GM18868 (cell line): ENCODE measurements around the gene CAPS.

ENCODE experiments used
- ATAC-seq: cut with Tn5 transposase; IDR thresholded peaks from one replicate; pipeline ENCODE4 v1.9.1; 2021; ENCODE audit warnings: mild to moderate bottlenecking, moderate library complexity; ENCODE audit not compliant: unreplicated experiment

Gene CAPS

DNA sequence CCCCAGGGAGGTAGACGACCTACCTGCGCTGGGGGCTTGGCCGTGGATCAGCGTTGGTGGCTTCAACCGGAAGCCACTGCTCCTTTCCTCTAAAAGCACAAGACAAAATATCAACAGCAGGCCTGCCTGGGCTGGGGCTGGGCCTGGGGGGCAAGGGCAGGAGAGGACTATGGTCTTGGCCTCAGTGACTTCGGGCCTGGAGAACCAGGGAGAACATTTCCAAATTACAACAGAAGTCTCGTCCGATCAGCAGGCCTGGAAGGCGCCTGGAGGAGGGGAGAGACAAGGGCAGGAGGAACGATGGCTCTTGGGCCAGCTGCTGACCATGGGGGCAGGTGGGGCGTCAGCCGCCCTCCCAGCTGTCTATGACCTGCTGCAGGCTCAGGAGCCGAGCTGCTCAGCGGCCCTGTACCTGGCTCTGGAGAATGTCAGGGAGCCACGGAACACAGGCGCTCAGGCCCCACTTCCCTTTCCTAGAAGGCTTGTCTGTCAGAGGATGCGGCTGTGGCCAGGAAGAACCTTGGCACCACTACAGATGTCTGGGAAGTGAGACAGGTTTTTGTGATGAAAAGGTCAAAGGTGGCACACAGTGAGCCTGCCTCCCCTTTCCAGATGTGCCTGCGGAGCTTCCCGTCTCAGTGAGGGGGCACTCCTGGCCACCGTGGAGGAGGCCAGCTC, 19.5 kb downstream of the CAPS start:
- ATAC-seq = no peak

DNA sequence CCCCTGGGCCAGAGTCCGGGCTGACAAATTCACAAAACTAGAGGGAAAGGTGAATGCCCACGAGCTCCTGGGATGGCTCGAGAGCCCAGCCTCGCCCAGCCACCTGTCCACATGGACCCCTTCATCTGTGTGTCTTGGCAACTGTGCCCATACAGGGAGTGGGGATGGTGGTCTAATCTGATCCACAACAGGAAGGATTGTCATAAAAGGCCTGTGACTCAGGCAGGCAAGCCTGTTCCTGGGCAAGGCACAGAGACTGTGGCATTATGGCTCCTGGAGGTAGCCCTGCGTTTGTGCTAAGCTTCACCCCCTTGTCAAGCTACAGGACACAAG, 20.0 kb downstream of the CAPS start:
- ATAC-seq = no peak

DNA sequence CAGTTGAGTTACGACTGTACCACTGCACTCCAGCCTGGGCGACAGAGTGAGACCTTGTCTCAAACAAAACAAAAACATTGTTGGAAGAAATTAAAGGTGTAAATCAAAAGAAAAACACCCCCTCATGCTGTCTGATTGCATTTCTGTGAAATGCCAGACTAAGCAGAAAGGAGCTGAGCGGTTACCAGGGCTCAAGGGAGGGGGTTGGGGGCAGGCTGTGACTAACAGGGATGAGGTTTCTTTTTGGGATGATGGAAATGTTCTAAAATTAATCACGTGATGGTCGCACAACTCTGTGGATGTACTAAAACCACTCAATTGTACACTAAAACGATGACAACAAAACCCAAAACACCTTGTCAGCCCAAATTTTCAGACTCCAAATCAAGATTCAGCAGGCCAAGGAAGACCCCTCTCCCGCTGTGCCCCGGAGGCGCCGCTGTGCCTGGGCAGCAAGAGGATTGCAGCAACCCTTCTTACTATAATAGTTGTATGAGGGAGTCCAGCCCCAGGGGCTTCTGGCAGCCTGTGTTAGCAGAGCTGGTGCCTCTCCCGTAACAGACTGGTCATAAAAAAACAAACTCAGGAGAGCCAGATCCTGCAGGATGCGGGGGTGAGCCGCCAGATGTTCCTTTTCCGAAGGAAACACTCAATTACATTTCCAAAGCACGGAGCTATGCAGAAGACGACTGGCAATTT, 20.9 kb downstream of the CAPS start:
- no peak for ATAC-seq

DNA sequence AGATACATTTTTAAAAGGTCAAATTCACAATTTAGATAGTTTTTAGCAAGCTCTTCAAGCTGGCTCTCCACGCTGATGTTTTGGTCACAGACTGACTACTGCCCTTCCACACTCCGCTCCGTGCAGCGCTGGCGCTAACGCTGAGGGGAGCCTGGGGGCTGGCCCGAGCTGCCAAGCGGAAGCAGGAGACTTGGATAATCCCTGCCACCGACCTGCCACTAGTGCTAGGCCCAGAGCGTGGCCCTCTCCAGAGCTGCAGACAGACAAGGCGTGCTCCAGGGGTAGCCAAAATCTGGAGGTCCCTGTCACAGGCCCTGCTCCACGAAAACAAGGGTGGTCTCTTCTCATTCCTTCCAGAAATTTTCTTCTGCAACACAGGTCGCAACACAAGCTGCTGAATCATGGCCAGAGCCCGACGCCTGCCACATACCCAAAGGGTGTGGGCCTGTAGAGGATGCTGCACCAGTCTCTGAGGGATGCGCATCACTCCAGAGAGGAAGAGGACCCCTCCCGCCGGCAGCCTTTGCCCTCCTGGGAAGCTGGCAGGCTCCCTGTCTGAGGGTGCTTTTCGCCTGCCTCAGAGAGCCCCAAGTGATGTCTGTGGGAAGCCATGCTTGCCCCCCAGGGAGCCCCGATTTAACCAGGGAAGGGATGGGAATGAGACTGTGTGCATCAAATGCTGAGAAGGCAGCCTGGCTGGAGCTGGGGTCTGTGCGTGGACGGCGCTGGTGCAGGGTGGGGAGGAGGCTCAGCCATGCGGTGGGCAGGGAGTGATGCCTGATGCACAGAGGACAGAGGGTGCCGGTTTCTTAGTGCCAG, 21.6 kb downstream of the CAPS start:
- no peak for ATAC-seq

DNA sequence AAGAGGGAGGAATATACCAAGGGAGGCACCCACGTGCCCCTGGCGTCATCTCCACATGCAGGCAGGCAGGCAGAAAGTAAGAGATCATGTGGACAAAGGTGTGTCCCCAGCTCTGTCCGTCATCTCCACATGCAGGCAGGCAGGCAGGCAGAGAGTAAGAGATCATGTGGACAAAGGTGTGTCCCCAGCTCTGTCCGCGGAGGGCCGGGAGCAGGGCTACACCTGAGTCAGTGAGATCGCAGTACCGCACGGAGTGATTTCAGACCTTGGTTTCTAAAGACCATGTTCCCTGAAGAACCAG, 22.2 kb downstream of the CAPS start:
- ATAC-seq = no peak

DNA sequence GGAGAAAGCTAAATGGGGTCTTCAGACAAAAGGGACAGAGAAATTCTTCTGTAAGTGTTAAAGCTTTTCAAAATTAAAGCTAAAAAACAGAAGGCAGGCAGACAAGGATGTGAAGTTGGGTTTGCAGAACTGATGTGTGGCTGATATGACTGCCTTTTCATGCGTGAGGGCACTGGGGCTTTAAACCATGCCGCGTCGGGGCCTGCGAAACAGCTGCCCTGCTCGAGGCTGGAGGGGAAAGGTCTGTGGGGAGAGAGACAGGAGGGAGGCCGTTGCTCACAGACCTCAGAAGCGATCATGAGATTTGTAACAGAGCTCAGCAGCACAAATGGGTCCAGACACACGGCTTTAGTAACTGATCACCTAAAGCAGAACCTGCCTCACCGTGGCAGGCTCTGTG, 23.5 kb downstream of the CAPS start:
- ATAC-seq = no peak

DNA sequence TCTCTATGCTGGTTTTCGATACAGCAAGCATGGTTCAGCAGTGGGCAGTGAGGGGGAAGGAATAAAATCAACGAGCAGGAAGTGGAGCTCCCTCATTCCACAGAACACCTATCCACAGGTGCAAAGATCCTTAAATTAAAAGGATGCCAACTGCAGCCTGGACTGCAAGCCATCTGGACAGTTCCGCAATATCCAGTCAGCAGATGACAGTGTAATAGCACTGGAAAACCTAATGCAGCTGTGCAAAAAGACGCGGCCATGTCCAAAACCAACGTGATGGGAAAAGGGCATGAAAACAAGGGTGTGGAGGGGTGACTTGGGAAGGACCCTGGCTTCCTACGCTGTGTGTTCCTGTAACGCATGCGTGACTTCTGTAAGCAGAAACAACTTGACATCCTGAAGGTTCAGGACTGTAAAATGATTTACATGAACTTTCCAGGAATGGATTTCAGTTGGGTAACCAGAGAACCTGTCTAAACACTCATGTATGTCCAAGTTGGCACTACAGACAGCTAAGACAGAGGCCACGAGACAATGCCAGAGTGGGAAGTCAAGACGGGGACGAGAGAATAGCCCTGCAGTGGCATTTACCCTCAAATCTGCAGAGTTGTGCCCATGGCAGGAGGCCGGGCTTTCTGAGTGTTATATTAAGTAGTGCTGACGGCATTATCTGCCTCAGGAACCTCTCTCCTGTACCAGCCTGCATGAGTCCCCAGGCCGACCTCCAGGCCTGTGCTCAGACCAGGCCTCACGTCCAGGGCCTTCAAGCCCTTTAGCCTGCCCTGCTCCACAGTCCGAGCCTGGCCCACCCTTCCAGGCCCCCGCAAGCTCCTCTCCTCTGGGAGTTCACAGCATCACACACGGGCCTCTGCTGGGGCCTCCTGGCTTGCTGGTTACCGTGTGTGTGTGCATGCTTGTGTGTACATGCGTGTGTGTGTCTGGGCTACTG, 26.5 kb downstream of the CAPS start:
- ATAC-seq = no peak

DNA sequence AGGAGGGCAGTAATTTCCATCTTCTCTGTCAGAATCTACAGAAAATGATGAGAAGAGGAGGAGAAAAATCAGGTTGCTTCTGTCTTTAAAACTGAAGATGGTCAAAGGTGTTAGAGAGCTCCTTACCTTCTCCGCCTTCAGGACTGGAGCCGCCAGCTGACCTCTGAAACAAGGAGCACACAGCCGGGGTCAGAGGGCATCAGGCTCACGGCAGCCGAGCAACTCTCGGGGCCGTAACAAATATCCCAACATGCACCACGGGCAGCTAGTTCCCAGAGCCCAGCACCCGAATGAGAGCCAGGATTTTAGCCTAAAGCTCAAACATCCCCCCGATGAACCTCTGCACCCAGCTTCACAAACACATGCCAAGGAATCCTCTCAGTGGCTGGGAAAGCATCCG, 27.6 kb downstream of the CAPS start:
- ATAC-seq = no peak

DNA sequence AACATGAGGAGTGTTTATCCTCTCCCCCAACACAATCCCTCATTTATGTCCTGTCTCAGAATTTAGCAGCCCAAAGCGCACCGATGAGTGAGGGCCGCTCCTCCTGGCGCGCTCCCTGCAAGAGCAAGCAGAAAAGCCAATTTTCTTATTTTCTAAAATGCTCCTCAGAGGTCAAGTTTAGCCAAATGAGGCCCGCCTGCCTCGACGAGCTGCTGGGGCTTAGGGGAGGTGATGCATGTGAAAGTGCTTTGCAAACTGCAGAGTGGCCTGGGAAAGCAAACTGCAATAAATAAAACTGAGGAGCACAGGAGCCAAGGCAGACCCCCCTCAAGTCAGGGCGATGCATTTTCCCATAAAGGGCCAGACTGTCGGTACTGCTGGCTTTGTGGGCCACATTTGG, 29.0 kb downstream of the CAPS start:
- ATAC-seq = no peak

DNA sequence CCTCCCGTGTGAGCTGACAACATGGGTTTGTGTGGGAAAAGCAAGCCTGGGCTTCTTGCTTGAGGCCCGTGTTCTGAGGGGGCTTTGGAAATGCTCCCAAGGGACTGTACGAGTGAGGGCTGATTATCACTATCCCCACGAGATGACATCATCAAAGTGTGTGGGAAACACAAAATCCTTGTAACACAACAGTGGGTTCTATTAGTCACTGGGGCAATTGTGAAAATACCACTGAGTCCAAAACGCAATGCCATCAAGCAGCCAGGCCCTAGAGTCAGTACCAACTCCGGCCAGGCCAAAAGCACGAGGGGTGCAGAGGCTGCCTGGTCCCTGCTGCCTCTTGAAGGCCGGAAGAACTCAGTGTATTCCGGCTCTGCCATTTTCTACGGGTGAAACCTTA, 29.6 kb downstream of the CAPS start:
- no peak for ATAC-seq

DNA sequence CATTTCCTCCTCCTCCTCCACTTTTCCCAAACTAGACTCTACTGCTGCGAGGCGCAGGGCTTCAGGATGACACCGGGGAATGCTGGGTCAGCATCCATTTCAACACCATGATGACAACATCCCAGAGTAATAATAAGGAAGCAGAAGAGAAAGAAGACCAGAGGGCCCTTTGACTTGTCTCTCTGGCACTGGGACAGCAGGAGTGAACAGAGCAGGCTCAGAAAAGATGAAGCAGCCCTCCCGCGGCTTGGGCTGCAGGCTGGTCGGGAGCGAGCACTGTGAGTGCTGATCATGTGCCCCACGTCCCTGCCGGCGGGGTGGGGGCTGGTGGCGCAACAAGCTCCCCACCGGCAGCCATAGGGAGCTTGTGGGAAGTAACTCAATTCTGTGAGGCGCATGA, 33.4 kb downstream of the CAPS start:
- ATAC-seq = no peak

DNA sequence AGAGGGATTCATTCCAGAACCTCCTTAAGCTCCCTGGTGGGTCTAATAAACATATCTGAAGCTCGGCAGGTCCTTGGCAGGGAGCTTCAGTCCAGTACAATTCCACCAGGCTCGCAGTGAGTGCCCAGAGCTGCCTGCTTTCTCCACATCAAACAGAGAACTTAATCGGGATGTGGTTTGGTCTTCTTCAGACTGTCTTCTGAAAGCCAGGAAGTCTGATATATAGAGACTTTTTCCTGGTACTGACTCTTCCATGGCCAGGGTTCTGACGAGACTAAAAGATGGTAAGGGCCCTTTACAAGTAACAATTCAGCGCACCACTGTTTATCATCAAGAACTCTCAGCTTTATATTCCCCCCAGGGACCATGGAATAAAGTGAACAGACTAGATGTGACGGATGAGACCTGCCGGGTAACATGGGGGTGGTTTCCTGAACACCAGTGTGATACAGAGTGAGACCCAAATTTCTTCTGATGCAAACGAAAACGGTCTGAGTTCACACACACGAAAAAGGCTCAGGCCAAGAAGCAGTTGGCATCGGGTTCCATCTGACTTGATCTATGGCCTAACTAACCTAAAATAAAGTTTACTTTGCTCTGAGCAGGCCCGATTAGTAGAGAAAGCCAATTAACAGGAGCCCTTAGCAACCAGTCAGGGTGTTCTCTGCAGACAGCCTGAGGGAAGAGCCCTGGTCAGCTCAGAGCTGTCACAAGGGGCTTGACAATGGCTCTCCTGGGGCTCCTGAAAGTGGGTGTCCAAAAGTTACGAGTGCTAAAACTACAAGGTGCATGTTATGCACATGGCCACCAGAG, 34.9 kb downstream of the CAPS start:
- no peak for ATAC-seq

DNA sequence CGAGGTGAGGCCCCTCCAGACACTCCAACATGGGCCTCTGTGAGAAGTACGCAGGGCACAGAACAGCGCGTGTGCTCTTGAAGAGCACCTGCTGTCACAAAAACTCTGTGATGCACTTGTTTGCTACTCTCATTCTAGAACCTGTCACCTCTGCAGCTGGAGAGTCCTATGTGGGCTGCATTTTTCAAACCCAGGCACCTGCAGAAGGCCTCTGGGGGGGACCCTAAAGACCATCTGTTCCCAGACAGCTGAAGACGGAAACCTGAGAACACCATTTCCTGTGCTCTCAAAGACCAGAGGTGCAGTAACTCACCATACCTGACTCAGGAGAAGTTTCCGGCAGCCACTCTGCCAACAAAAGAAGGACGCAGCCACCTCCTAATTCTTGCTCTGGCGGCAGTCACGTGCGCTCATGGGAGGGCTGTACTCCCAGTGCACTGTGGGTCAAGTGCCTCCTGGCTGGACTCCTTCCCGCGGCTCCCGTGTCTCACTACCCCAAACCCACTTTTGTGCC, 35.8 kb downstream of the CAPS start:
- ATAC-seq = no peak

DNA sequence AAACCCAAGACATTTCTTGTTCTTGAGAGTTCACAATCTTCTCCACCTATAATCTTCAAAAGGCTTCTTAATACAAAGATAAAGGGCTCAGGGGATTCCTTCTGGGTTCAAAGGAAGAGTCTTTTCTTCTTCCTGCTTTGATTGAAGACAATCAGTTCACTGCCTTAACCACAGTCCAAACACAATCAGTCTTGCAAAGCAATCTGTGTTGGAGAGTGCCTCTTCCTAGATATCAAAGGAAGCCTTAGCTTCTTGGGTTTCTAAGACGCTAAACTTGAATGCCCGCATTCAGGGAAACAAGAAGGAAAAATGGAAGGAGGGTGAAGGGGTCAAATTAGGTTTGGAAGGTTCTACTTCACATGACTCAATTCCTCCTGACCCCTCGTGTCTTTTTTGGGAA, 36.7 kb downstream of the CAPS start:
- ATAC-seq = no peak

DNA sequence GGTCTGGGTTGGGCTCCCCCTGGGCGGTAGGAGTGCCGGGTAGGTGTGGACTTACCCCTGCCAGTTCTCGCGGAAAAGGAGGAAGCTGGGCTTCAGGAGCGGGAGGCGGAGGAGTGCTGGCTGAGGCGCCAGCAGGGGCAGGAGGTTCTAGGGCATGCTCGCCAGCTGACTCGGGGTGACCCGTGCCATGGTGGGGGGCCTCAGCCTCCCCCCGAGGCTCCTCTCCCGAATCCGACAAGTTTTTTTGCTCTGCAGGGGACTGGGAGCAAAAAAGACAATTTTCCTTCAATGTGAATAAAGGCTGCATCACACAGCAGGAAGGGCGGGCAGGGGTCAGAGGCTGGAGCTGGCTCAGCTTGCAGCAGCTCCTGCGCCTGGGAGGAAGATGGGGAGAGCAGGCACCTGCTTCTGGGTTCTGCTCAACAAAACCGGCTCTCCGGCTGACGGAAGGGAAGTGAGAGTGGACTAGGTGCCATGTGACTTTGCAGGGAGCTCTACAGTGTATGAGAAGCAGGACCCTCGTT, 37.3 kb downstream of the CAPS start:
- no peak for ATAC-seq

DNA sequence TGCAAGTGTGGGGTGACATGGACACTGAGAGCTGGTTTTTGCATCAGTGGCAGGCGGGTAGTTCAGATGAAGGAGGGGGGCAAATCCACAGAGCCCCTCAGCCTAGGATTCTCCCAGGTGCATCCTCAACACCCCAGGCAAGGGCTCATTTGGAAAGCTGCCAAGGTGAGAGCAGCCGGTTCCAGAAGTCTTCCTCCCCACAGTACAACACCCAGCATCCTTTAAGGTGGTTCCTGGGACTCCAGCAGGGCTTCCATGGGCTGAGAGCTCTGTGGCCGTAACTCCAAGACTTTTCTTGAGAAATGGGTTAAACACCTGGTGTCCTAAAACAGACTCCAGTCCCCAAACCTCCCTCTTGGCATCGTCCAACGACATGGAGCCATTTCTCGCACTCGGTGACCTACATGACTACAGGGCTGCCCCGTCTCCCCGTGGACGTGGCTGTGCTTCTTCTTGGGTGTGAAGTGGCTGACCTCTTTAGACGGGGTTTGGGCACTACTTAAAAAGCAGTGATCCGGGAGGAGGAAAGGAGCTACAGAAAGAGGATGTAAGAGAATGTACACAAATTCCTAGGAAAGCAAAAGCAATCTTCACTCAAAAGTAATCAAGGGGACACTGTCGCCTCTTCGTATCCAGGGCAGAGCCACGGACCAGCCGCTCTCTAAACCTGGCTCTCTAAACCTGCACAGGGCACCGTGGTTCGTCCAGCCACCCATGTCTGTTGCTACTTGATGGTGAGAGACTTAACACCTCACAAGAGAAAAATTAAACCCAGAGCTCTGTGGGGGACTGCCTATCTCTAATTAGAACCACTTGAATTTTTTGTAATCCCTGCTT, 38.4 kb downstream of the CAPS start:
- no peak for ATAC-seq

DNA sequence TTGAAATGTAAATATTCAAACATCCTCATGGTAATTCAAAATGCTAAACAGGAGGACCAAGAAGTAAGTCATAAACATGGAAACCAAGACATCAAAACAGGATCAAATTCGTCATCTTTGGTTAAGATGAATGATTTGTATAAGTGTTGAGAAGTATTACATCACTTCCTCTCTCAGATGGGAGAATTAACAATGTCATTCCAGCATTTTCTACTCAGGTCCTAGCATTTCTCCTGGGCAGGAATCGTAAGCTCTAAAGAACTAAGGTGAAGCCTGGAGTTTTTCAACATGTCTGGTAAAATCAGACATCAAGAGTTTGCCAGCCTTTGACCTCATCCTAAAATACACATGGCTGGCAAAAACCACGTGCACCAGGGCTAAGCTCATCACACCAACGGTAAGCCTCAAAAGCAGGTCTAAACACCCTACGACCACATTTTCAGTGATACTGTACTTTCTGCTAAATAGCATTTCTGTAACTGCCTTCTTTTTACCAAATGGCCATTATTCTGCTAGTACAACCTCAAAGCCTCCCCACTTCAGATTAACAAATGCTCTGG, 39.1 kb downstream of the CAPS start:
- no peak for ATAC-seq

DNA sequence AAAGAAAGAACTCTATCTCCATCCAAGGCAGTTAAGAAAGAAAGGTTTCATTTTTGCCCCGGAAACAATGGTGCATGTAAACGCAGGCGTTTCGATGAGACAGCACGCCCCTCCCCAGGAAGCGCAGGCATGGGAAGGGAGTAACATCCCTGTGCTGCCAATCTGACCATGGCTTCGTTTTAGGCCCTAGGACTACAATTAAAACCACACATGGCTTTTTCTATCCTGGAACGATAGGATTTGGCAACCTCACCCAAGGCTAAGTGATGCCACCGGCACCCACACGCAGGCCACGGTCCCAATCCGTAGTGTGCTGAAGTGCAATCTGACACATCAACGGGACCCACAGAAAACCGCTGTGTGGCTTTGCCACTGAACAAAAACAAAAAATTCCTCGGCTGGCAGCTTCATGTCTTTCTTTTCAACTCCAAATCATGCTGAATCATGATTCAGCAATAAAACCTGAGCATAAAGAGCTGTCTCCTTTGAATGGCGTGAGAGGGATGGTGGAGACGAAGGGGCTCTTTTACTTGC, 39.7 kb downstream of the CAPS start:
- no peak for ATAC-seq
